ENCODE measurements around the gene TSEN54. TPM values are rescaled to one million over a fixed set of nuclear protein-coding genes. Genes with fewer than 3 reads are reported as not detected.

Gene TSEN54
- total RNA-seq, 1 donor from 2014 or later = 5.6 TPM

- ATAC-seq (ENCODE audit: poor library complexity) (no peak), DNase-seq (no peak)
- intact Hi-C loops (cut with DNase I) = loop anchor here (10.0 kb wide), 1 partner anchor 202 kb away; no protein-coding TSS in a partner anchor
Measured at GRCh38 chr17:75526555-75527270, 10.4 kb downstream of the TSEN54 start.

GRCh38 chr17:75530837-75531720 lies 14.8 kb downstream of the TSEN54 start:
- no peak for ATAC-seq (ENCODE audit: poor library complexity)
- DNase-seq = no peak
- intact Hi-C loops (cut with DNase I) = no loop called here

- no peak for ATAC-seq (ENCODE audit: poor library complexity)
- DNase-seq = no peak
- intact Hi-C loops (cut with DNase I) = no loop called here
Measured at GRCh38 chr17:75531721-75532072, 15.4 kb downstream of the TSEN54 start.

GRCh38 chr17:75535119-75535537 lies 18.8 kb downstream of the TSEN54 start:
- DNase-seq (no peak), ATAC-seq (ENCODE audit: poor library complexity) (peak; percentile 35)
- intact Hi-C loops (cut with DNase I) = no loop called here

- intact Hi-C loops (cut with DNase I) = no loop called here
- DNase-seq (no peak), ATAC-seq (ENCODE audit: poor library complexity) (no peak)
Measured at GRCh38 chr17:75535871-75536270, 19.5 kb downstream of the TSEN54 start.

- DNase-seq (no peak), ATAC-seq (ENCODE audit: poor library complexity) (no peak)
- intact Hi-C loops (cut with DNase I) = no loop called here
Measured at GRCh38 chr17:75536366-75536765, 20.0 kb downstream of the TSEN54 start.

- DNase-seq = no peak
- intact Hi-C loops (cut with DNase I) = no loop called here
- no peak for ATAC-seq (ENCODE audit: poor library complexity)
Measured at GRCh38 chr17:75539967-75540729, 23.8 kb downstream of the TSEN54 start.

GRCh38 chr17:75540923-75541503 lies 24.7 kb downstream of the TSEN54 start:
- DNase-seq (no peak), ATAC-seq (ENCODE audit: poor library complexity) (no peak)
- intact Hi-C loops (cut with DNase I) = no loop called here

- DNase-seq (no peak), ATAC-seq (ENCODE audit: poor library complexity) (no peak)
- intact Hi-C loops (cut with DNase I) = no loop called here
Measured at GRCh38 chr17:75542229-75542628, 25.9 kb downstream of the TSEN54 start.

GRCh38 chr17:75542728-75543336 lies 26.5 kb downstream of the TSEN54 start:
- ATAC-seq (ENCODE audit: poor library complexity) = no peak
- DNase-seq = no peak
- intact Hi-C loops (cut with DNase I) = no loop called here

- intact Hi-C loops (cut with DNase I) = no loop called here
- ATAC-seq (ENCODE audit: poor library complexity) = no peak
- DNase-seq = no peak
Measured at GRCh38 chr17:75544250-75544649, 27.9 kb downstream of the TSEN54 start.

- ATAC-seq (ENCODE audit: poor library complexity) = no peak
- DNase-seq = no peak
- intact Hi-C loops (cut with DNase I) = no loop called here
Measured at GRCh38 chr17:75546181-75546580, 29.9 kb downstream of the TSEN54 start.

GRCh38 chr17:75547091-75547490 lies 30.8 kb downstream of the TSEN54 start:
- DNase-seq (no peak), ATAC-seq (ENCODE audit: poor library complexity) (no peak)
- intact Hi-C loops (cut with DNase I) = no loop called here

- ATAC-seq (ENCODE audit: poor library complexity) (no peak), DNase-seq (no peak)
- intact Hi-C loops (cut with DNase I) = no loop called here
Measured at GRCh38 chr17:75548813-75549212, 32.5 kb downstream of the TSEN54 start.

- no peak for DNase-seq
- peak; percentile 69 for ATAC-seq (ENCODE audit: poor library complexity)
- intact Hi-C loops (cut with DNase I) = no loop called here
Measured at GRCh38 chr17:75549246-75550138, 33.2 kb downstream of the TSEN54 start.

GRCh38 chr17:75550139-75550465 lies 33.8 kb downstream of the TSEN54 start:
- no peak for DNase-seq
- intact Hi-C loops (cut with DNase I) = no loop called here
- ATAC-seq (ENCODE audit: poor library complexity) = no peak

GRCh38 chr17:75551266-75551665 lies 34.9 kb downstream of the TSEN54 start:
- intact Hi-C loops (cut with DNase I) = no loop called here
- no peak for ATAC-seq (ENCODE audit: poor library complexity)
- no peak for DNase-seq
